Hippocampal formation (tissue), 2 donors: Measurements from ENCODE around the gene LOXHD1.

ENCODE experiments used
- DNase-seq, 2 donors: peaks; one replicate each; lab custom pipeline; 2025; lab: John Stamatoyannopoulos, UW

Gene LOXHD1

DNA sequence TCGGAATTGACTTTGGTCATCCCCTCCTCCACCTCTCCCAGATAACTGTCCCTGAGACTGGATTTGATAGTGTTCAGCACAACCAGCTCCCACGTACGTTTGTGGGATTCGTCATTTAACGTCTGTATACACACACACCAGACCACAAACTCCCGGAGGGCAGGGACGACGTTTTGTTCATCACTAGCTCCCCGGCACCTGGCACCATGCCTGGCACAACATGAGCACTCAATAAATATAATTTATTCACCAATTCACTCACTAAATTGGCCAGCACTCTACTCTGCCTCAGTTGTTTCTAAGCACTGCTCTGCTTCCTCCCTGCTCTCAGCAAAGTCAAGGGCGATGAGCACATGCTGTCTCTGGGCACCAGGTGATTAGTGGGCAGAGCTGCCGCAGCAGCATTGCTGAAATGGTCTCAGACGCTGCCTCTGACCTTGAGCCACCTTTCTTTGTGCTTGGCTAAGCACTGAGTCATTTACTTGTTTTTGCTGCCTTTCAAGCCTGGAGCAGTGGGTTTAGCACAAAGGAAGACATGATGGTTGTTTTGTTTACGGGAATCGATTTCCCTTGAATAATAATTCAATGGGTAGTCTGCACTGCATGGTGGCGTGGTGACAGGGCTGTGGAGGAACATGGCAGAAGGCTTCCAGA, 19.3 kb upstream of the LOXHD1 start:
- no peak for DNase-seq

DNA sequence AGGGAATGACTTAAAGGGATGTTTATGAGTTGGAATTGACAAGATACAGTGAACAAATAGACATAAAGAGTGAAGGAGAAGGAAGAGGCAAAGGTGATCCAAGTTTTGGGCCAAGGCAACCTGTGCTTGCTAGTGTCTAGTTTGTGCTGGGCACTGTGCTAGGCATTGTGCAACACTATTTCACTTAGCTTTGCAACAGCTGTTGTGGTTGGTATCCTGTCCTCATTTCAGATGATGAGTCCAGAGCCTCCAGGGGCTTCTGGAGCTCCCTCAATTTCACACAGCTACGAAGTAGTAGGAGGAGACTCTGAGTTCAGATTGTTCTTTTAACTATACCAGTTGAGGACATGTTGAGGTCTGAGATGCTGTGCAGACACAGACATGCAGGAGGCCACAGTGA, 18.1 kb upstream of the LOXHD1 start:
- DNase-seq, result no peak

DNA sequence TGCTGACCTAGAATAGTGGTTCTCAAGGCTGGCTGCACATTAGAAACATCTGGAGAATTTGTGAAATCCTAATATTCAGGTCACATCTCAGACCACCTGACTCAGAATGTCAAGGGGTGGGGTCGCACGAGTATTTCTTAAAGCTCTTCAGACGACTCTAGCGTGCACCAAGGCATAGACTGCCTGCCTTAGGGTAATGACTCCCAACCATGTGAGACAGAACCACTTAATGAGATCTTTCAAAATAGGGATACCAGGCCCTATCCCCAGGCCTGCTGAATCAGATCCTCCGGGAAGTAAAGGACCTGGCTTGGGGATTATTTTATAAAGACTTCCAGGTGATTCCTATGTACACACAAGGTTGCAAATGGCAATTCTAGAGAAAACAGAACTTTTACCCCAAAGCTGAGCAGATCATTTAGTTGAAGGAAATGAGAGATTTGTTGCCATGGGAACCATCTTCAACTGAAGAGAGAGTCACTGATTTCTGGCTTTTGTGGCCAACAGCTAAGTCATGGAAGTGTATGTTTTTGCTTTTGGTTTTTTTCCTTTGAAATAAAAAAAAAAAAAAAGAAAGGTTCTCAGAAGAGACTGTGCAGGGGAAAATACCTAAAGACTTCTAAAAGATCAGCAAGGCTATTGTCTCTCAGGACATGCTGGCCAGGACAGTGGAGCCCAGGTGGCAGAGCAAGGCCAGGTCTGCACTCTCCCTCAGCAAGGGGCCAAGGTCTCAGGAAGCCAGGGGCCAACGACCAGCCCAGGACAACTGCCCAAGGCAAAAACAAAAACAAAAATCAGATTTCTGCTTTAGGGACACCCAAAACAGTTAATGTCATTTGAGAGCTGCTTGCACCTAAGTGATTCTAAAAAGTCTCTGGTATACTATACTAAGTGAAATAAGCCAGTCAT, 15.3 kb upstream of the LOXHD1 start:
- DNase-seq, result no peak

DNA sequence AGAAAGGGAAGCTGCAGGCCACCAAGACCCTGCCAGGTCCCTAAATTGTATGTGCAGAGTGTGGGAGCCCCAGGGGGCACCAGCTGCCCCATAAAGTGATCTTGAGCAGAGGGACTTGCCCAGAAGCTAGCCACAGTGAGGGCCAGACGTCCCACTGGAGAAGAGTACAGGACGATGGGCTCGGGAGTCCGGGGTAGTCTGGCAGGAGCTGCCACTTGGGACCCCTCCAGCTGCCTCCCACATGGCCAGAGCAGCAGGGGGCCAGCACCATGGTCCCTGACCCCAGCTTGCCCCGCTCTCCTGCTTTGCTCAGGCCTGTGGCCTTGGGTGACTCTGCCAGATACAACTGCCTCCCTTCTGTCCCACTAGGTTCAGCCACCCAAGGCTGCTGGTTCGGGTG, 11.7 kb upstream of the LOXHD1 start:
- DNase-seq, result no peak

DNA sequence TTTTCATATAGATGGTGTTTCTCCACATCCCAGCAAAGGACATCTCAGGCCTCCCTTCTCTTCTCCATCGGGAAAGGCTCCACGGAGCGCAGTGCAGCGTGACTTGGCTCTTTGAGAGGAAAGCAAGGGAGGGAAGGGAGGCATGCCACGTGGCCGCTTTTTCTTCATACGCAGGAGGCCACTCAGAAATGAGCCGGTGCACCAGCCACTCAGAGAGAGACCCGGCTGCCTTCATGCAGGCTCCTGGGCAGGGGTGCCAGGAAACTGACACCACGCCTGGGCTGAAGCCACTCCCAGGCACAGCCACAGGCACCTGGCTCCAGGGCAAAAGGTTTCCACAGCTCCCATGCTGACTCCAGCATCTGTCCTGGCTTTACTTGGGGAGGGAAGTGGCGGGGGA, 11.1 kb upstream of the LOXHD1 start:
- no peak for DNase-seq

DNA sequence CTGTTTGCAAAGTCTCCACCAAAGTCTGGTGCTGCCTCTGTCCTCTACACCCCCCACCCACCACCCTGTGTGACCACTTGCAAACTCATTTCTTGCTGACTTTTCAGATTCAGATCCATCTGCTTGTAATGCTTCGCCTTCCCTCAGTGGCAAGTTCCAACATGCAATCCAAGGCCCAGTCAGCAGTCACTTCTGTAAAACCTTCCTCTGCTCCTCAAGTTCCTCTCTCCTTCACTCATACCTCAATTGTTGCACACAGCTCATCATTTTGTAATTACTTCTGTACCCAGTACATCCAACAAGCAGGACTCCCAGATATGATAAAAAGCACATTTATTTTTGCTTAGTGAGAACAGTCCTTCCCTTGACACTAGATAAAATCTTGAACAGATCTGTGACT, 6.5 kb upstream of the LOXHD1 start:
- DNase-seq, result no peak

DNA sequence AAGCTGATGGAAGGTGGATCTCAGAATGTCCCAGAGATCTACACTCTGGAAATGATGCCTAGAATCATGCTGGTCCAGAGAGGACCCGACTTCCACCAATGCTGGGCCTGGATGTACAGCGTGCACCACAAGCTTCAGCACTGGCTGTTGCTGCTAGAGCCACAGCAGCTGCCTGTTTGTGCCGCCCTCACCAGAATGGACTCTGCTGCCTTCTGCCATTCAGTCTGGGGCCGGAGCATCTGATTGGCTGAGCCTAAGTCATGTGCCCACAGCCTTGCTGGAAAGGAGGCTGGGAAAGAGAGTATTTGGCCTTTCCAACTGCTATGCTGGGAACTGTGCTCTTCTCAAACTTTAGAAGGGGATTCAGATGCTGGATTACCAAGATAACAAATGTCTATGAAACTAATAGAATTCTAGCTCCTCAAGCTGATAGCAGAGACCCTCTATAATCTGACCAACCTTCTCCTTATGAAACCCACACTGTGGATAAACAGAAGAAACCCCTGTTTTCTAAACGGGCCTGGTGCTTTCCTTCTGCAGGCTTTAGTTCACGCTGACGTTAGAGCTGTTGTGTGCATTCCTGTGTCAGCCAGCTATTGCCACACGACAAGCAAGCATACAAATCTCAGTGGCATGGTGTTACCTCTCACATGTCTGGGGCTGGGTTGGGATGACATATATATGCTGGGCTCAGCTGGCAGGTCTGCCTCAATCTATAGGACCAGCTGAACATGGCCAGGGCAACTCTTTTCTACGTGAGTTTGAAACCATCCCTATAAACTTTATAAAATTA, 4.1 kb upstream of the LOXHD1 start:
- peak; percentile 80 to 82 for DNase-seq

DNA sequence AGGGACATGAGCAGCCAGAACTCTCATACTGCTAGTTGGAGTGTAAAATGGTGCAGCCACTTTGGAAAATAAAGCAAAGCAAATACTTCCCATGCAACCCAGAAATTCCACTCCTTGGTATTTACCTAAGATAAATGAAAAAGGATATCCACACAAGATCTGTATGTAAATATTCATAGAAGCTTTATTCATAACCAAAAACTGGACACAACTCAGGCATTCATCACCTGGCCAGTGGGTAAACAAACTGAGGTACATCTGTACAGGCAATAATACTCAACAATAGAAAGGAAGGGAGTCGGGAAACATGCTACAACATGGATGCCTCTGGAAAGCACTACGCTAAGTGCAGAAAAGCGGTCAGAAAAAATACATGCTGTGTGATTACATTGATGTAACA, 2.5 kb upstream of the LOXHD1 start:
- DNase-seq, result no peak

DNA sequence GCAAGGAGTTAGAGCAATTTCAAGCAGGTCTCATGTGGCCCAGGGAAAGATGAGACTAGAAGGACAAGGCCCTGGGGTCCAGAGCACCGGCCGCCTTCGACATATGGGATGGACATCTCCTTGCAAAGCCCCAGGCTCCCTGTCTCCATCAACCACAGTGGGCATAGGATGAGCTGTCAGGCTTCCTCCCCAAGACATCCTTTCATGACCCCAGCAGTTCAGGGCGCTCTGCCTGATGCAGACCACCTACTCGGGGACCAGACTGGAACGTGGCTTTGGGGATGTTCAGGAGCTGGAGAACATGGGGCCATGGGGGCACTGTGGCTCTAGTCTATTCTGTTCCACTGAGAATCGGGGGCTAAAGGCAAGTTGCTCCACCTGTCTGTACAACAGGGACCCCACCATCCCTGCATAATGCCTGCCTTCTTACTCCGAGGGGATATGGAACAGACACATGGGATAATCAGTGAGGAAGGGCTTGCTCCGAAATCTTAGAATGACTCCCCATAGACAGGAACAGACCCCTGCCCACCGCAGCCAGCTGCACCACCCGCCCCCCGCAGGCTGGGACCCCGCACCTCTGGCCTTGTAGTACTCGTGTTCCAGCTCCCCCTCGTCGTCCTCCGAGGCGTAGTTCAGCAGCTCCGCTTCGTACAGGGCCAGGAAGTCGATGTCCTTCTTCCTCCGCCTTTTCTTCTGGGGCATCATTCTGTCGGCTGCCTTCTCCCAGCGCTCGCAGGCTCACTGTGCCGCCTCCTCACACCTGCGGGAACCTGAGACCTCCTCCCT, 500 bp downstream of the LOXHD1 start:
- DNase-seq, result no peak

DNA sequence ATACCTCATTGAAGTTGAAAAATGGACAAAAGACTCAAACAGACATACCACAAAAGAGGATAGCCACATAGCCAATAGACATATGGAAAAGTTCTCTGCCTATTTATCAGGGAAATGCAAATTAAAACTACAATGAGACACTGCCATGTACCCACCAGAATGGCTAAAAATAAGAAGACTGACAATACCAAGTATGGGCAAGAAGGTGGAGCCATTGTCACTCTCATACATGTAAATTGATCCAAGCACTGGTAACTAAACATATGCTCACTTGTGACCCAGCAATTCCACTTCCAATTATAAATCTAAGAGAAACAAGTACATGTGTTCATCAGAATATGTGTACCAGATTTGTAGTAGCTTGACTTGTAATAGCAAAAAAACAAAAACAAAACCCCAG, 4.6 kb downstream of the LOXHD1 start:
- no peak for DNase-seq

DNA sequence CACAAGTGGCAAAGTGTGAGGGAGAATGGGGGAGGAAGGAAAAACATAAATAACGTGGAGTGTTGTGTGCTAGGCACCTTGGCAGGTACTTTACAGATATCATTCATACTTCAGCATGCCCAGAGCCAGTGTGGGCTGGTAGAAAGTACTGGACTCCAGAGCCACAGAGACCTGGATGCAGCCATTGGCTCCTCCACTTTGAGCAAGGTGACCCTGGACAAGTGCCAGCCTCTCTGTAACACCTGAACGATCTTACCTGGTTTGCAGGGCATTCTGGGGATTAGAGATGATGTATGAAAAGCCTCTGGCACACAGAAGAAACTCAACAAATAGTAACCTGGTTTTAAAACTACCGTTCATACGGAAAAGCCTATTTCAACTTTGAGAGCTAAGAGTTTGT, 6.3 kb downstream of the LOXHD1 start:
- no peak for DNase-seq

DNA sequence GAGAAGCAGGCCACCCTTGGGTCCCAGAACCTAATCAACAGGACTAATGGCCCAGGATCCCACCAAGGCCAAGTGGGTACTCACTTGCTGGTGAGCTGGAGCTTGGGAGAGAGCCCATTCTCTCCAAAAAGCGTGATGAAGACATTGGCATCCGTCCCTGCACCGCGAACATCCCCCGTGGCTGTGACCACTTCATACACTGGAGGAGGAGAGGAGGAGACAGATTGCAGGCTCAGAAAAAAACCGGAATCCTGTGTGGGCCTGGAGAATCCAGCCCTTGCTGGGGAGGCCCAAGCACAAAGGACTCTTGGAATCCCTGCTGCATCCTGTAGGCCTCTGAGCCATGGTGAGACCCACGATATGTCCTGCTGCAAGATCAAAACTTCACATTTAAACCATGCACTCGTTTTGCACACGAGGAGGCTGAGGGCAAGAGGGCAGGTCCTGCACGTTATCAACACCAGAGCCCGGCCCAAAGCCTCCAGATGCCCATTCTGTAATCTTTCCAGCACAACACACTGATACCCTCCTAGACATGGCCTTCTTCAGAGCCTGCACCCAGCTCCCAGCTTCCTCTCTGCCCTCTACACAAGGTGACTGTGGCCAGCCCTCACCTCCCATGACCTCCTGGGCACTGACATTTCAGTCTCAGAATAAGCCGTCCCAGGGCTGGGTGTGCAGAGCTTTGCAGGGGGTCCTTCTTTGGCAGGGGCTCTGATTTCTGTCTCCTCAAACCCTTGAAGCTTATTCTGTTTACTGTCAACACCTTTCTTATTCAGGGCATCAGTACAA, 7.8 kb downstream of the LOXHD1 start:
- no peak for DNase-seq

DNA sequence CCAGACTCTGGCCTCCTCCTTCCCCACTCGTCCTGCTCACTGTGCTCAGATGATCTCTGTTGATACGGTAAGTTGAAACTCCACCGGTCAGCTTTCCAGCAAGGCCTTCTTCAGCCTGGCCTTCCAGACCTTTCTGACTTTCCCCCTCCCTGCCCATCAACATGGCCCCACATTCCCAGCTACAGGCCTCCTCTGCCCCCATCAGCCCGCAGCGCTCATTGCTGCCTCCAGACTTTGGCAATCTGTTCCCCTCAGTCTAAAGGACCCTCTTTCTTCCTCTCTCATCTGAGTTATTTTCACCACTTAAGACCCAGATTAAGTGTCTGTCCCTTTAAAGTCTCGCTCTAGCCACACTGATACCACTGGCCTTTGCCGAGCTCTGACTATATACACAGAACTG, 10.6 kb downstream of the LOXHD1 start:
- no peak for DNase-seq

DNA sequence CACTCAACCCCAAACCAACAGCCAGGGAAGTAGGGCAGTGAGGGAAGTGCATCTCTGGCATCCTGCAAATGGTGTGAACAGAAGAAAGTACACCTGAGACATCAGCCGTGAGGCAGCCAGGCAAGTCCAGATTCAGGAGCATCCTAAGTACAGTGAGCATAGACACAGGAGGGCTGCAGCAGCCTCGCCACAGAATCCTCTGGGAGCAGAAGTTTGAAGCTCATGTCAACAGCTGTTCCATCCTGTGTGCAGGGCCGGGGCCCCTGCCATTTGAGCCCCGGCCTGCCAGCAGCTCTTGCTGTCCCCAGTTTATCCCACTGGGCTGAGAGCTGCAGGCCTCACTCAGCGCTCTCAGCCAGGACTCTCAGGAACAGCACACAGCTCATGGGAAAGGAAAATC, 14.5 kb downstream of the LOXHD1 start:
- DNase-seq, result no peak

DNA sequence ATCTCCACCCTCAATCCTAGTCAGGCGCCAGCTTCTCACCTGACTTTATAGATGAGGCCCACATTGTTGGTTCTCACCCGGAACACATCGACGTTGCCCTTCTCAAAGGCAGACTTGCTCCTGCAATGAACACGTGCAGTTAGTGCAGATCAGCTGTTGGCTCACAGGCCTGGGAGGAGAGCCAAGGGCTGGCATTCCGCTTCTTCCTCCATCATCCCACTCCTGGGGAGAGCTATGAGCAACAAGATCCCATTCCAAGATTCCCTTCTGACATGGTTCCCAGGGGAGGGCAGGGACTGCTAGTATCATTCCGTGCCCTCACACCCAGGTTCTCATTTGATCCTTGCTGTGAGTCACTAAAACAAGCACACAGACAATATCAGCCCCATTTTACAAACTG, 15.1 kb downstream of the LOXHD1 start:
- DNase-seq, result no peak

DNA sequence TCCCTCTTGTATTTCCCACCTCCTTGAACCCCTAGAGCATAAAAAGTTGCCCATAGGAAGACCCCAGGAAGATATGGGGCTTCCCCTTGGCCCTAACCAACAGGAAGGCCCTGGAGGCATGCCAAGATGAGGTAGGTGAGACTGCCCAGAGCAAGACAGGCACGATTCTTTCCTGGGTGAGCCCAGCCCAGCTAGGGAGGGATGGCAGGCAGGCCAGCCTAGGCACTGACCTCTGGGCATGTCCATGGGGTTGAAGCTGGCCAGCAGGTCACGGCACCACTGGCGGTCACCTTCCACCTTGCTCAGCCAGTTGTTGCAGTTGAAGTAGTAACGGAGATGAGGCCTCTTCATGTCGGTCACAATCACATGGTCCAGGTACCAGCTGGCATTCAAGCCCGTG, 17.6 kb downstream of the LOXHD1 start:
- no peak for DNase-seq

DNA sequence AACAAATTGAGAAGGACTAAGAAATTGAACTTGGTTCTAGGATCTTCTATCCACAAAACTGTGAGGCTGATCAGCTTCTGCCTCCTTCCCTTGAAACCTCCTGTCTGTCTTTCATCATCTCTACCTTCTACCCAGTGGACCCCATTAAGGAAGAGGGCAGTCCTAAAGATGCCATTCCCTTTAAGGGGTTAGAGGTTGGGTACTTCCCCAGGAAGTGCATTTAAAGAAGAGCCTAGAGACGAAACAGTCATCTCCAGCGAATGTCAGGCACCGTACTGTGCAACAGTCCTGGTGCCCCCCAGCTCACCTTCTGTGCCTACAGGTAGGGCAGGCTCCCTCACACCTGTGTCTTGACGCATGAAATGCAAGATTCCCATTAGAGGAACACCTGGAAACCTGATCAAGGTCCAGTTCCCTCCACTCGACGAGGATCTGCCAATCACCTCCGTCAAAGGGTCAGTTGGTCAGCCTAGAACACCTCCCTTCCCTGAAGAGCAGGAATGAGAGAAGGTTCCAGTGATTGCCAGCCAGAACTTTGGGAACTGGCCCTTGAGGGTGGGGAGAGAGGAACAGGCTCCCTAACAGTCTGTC, 20.9 kb downstream of the LOXHD1 start:
- DNase-seq, result no peak

DNA sequence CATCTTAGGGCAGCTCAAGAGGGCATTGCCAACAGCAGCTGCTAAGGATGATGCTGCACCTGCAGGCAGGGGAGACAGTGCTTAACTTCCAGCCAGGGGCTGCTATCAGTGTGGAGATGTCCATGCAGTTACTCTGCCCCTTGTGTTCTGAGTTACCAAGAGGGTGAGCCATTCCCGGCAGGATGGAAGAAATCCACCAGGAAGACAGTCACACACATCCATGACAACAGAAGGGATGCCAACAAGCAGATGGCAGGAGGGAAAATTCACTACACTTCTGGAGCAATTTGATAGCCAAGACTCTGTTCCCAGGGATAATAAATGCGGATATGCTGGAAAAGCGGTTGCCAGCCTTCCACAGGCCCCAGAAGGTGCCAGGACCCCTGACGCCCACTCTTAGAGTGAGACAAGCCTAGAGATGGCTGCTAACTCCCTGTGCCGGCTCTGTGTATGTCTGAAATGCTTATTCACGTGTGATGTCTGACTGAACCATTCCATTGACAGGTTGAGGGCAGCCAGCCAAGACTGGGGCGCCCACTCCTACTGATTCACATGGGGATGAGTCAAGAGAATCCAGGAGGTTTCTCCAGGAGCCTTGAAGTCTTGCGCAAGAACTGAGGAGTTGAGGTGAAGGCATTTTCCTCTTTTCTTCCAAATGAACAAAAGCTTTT, 24.5 kb downstream of the LOXHD1 start:
- peak; percentile 7 to 36 for DNase-seq

DNA sequence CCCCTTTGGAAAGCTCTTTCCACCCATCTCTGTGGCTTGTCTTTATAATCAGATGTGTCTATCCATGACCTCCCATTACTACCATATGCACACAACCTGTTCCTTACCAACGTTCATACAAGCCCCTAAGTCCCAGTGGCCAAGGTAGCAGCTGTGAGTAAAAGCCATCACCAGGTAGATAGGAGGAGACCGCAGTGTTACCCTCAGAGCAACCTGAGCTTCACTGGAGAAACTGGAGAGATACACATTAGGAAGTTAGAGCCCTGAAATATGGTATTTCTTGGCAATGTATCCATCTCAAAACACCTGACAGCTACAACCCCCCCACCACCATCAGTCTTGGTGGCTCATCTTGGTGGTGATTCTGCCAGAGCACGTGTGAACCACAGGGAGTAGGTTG, 26.0 kb downstream of the LOXHD1 start:
- no peak for DNase-seq

DNA sequence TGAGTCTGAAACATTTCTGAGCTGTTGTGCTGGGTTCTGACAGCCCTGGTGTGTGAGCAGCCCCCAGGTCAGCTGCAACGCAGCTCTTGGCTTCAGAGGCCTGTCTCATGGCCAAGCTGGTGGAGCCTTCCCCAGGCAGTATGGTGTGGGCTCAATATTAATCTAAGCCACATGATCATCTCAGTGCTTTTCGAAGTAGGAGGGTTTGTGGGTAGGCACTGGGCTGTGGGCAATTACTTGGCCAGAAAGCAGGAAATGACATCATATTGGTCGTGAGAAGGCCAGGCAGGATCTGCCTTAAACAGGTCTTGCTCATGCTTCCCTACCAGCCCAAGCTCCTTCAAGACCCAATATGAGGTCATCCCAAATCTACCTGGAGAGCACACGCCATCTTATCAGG, 26.9 kb downstream of the LOXHD1 start:
- no peak for DNase-seq
